Activated effector memory CD4-positive, alpha-beta T cell treated with Interleukin-2 at 50 U/mL for 16 hours (primary cell): ENCODE measurements around the gene CCBE1.
"Not testable (repeated sequence)": the region's sequence is repeated elsewhere in the genome, so short reads cannot be mapped to it uniquely, and the experiment has no call there.

Source experiments
- DNase-seq: peaks from one replicate; pipeline ENCODE4 v3.0.0-alpha.2; 2020

Gene CCBE1

GRCh38 chr18:59714096-59714495, 16.9 kb upstream of the CCBE1 start:
- not testable (repeated sequence) for DNase-seq

- DNase-seq: no peak
Measured at GRCh38 chr18:59712311-59712710, 15.1 kb upstream of the CCBE1 start.

- no peak for DNase-seq
Measured at GRCh38 chr18:59708988-59709387, 11.8 kb upstream of the CCBE1 start.

- no peak for DNase-seq
Measured at GRCh38 chr18:59707306-59707705, 10.1 kb upstream of the CCBE1 start.

- DNase-seq: no peak
Measured at GRCh38 chr18:59706499-59706898, 9.3 kb upstream of the CCBE1 start.

- DNase-seq: no peak
Measured at GRCh38 chr18:59705145-59705544, 7.9 kb upstream of the CCBE1 start.

GRCh38 chr18:59704146-59704545, 6.9 kb upstream of the CCBE1 start:
- DNase-seq: no peak

- DNase-seq: no peak
Measured at GRCh38 chr18:59701272-59701671, 4.0 kb upstream of the CCBE1 start.

- DNase-seq: no peak
Measured at GRCh38 chr18:59700535-59700967, 3.3 kb upstream of the CCBE1 start.

- no peak for DNase-seq
Measured at GRCh38 chr18:59699750-59700534, 2.7 kb upstream of the CCBE1 start.

GRCh38 chr18:59699061-59699460, 1.8 kb upstream of the CCBE1 start:
- no peak for DNase-seq

GRCh38 chr18:59696311-59697235, 650 bp downstream of the CCBE1 start:
- no peak for DNase-seq

- no peak for DNase-seq
Measured at GRCh38 chr18:59695551-59695950, 1.7 kb downstream of the CCBE1 start.

- no peak for DNase-seq
Measured at GRCh38 chr18:59694824-59695223, 2.4 kb downstream of the CCBE1 start.

- no peak for DNase-seq
Measured at GRCh38 chr18:59691996-59692395, 5.2 kb downstream of the CCBE1 start.

- no peak for DNase-seq
Measured at GRCh38 chr18:59690996-59691395, 6.2 kb downstream of the CCBE1 start.

- DNase-seq: no peak
Measured at GRCh38 chr18:59690186-59690982, 6.8 kb downstream of the CCBE1 start.

GRCh38 chr18:59689756-59690155, 7.5 kb downstream of the CCBE1 start:
- no peak for DNase-seq

- DNase-seq: no peak
Measured at GRCh38 chr18:59686260-59686659, 11.0 kb downstream of the CCBE1 start.

- DNase-seq: no peak
Measured at GRCh38 chr18:59685501-59685900, 11.7 kb downstream of the CCBE1 start.

- DNase-seq: no peak
Measured at GRCh38 chr18:59684777-59685176, 12.4 kb downstream of the CCBE1 start.

- no peak for DNase-seq
Measured at GRCh38 chr18:59681521-59682004, 15.7 kb downstream of the CCBE1 start.

- DNase-seq: no peak
Measured at GRCh38 chr18:59681051-59681450, 16.2 kb downstream of the CCBE1 start.
